NT2/D1 (cell line): ENCODE results near the gene TRABD2B.

ENCODE experiments used
- SUZ12 ChIP-seq: IDR thresholded peaks from 2 replicates; pipeline ENCODE4 v1.6.1; 2011; ENCODE audit not compliant: insufficient read length, insufficient read depth; ENCODE audit errors: extremely low read depth
- ZNF274 ChIP-seq: IDR thresholded peaks from 2 replicates; pipeline ENCODE4 v1.6.1; 2011; ENCODE audit warnings: mild to moderate bottlenecking, low read depth, low read length

- no peak for TF ChIP-seq SUZ12
- no peak for TF ChIP-seq ZNF274
Measured at GRCh38 chr1:48017716-48018115, 20.5 kb upstream of the TRABD2B start.
